ENCODE results near the gene ADRB2. TPM values are rescaled to one million over a fixed set of nuclear protein-coding genes. Genes with fewer than 3 reads are reported as not detected.

ADRB2 gene
- total and polyA plus RNA-seq, 9 donors: 0.41 to 1.4 (median 0.89) TPM

GRCh38 chr5:148853868-148854267 lies 27.5 kb downstream of the ADRB2 start:
- H3K27ac ChIP-seq (ENCODE audit: low read length): no peak overlapping the region
- peaks cover 13% of the 10 kb centered on the region for H3K4me1 ChIP-seq (ENCODE audit: control insufficient read depth, insufficient read depth, low read length)

GRCh38 chr5:148855249-148856008 lies 29.0 kb downstream of the ADRB2 start:
- no peaks in the 10 kb centered on the region for H3K36me3 ChIP-seq (ENCODE audit: control insufficient read depth, insufficient read depth, low read length)
- WGBS (ENCODE audit: insufficient coverage): 51% methylated on average over 2 of the region's 5 CpGs
- H3K27ac ChIP-seq (ENCODE audit: low read length): no peak overlapping the region
- H3K4me1 ChIP-seq (ENCODE audit: control insufficient read depth, insufficient read depth, low read length): peaks cover 13% of the 10 kb centered on the region
- H3K27me3 ChIP-seq (ENCODE audit: control insufficient read depth, insufficient read depth, low read length): peaks cover 3% of the 10 kb centered on the region
- H3K4me3 ChIP-seq (ENCODE audit: low read length): no peak overlapping the region
- no peak for DNase-seq
- H3K9me3 ChIP-seq (replicated peaks; ENCODE audit: control insufficient read depth, low read depth, low read length): no peaks in the 10 kb centered on the region

More at GRCh38 chr5:148853868-148854267, 27.5 kb downstream of the ADRB2 start:
- Histone ChIP-seq H3K36me3 (ENCODE audit: control insufficient read depth, insufficient read depth, low read length) (no peaks in the 10 kb centered on the region), H3K9me3 (replicated peaks; ENCODE audit: control insufficient read depth, low read depth, low read length) (no peaks in the 10 kb centered on the region), H3K4me3 (ENCODE audit: low read length) (no peak overlapping the region), H3K27me3 (ENCODE audit: control insufficient read depth, insufficient read depth, low read length) (peaks cover 3% of the 10 kb centered on the region)
- no peak for DNase-seq
- 83% methylated on average over 1 of the region's 2 CpGs for WGBS (ENCODE audit: insufficient coverage)

- Histone ChIP-seq H3K36me3 (ENCODE audit: control insufficient read depth, insufficient read depth, low read length) (no peaks in the 10 kb centered on the region), H3K4me1 (ENCODE audit: control insufficient read depth, insufficient read depth, low read length) (peaks cover 13% of the 10 kb centered on the region), H3K27ac (ENCODE audit: low read length) (no peak overlapping the region), H3K27me3 (ENCODE audit: control insufficient read depth, insufficient read depth, low read length) (peaks cover 3% of the 10 kb centered on the region), H3K9me3 (replicated peaks; ENCODE audit: control insufficient read depth, low read depth, low read length) (no peaks in the 10 kb centered on the region), H3K4me3 (ENCODE audit: low read length) (no peak overlapping the region)
- no CpG with 5 or more reads among the region's 2 CpGs for WGBS (ENCODE audit: insufficient coverage)
- DNase-seq: no peak
Measured at GRCh38 chr5:148856009-148856367, 29.6 kb downstream of the ADRB2 start.

- Histone ChIP-seq H3K4me1 (ENCODE audit: control insufficient read depth, insufficient read depth, low read length) (peaks cover 13% of the 10 kb centered on the region), H3K27ac (ENCODE audit: low read length) (no peak overlapping the region)
Measured at GRCh38 chr5:148856424-148856823, 30.0 kb downstream of the ADRB2 start.

GRCh38 chr5:148857474-148857873 lies 31.1 kb downstream of the ADRB2 start:
- no peak overlapping the region for H3K4me3 ChIP-seq (ENCODE audit: low read length)
- H3K27ac ChIP-seq (ENCODE audit: low read length): no peak overlapping the region
- H3K4me1 ChIP-seq (ENCODE audit: control insufficient read depth, insufficient read depth, low read length): peaks cover 13% of the 10 kb centered on the region
- no peak for DNase-seq
- no peaks in the 10 kb centered on the region for H3K36me3 ChIP-seq (ENCODE audit: control insufficient read depth, insufficient read depth, low read length)
- 74% methylated on average over 2 of the region's 2 CpGs for WGBS (ENCODE audit: insufficient coverage)
- H3K27me3 ChIP-seq (ENCODE audit: control insufficient read depth, insufficient read depth, low read length): no peaks in the 10 kb centered on the region
- no peaks in the 10 kb centered on the region for H3K9me3 ChIP-seq (replicated peaks; ENCODE audit: control insufficient read depth, low read depth, low read length)

More at GRCh38 chr5:148856424-148856823, 30.0 kb downstream of the ADRB2 start:
- Histone ChIP-seq H3K9me3 (replicated peaks; ENCODE audit: control insufficient read depth, low read depth, low read length) (no peaks in the 10 kb centered on the region), H3K27me3 (ENCODE audit: control insufficient read depth, insufficient read depth, low read length) (peaks cover under 1% of the 10 kb centered on the region), H3K36me3 (ENCODE audit: control insufficient read depth, insufficient read depth, low read length) (no peaks in the 10 kb centered on the region), H3K4me3 (ENCODE audit: low read length) (no peak overlapping the region)
- no peak for DNase-seq
- 100% methylated on average over 1 of the region's 1 CpG for WGBS (ENCODE audit: insufficient coverage)

- Histone ChIP-seq H3K9me3 (replicated peaks; ENCODE audit: control insufficient read depth, low read depth, low read length) (no peaks in the 10 kb centered on the region), H3K27me3 (ENCODE audit: control insufficient read depth, insufficient read depth, low read length) (no peaks in the 10 kb centered on the region), H3K4me1 (ENCODE audit: control insufficient read depth, insufficient read depth, low read length) (peaks cover 13% of the 10 kb centered on the region), H3K4me3 (ENCODE audit: low read length) (no peak overlapping the region), H3K27ac (ENCODE audit: low read length) (no peak overlapping the region), H3K36me3 (ENCODE audit: control insufficient read depth, insufficient read depth, low read length) (no peaks in the 10 kb centered on the region)
- 56% methylated on average over 1 of the region's 2 CpGs for WGBS (ENCODE audit: insufficient coverage)
- no peak for DNase-seq
Measured at GRCh38 chr5:148858106-148858505, 31.7 kb downstream of the ADRB2 start.

GRCh38 chr5:148858547-148858946 lies 32.1 kb downstream of the ADRB2 start:
- 33% methylated on average over 4 of the region's 6 CpGs for WGBS (ENCODE audit: insufficient coverage)
- DNase-seq: peak; percentile 39
- Histone ChIP-seq H3K36me3 (ENCODE audit: control insufficient read depth, insufficient read depth, low read length) (no peaks in the 10 kb centered on the region), H3K27me3 (ENCODE audit: control insufficient read depth, insufficient read depth, low read length) (no peaks in the 10 kb centered on the region), H3K4me1 (ENCODE audit: control insufficient read depth, insufficient read depth, low read length) (peaks cover 13% of the 10 kb centered on the region), H3K9me3 (replicated peaks; ENCODE audit: control insufficient read depth, low read depth, low read length) (no peaks in the 10 kb centered on the region), H3K27ac (ENCODE audit: low read length) (no peak overlapping the region), H3K4me3 (ENCODE audit: low read length) (no peak overlapping the region)

- Histone ChIP-seq H3K36me3 (ENCODE audit: control insufficient read depth, insufficient read depth, low read length) (no peaks in the 10 kb centered on the region), H3K4me1 (ENCODE audit: control insufficient read depth, insufficient read depth, low read length) (peaks cover 15% of the 10 kb centered on the region), H3K9me3 (replicated peaks; ENCODE audit: control insufficient read depth, low read depth, low read length) (no peaks in the 10 kb centered on the region), H3K27ac (ENCODE audit: low read length) (no peak overlapping the region), H3K27me3 (ENCODE audit: control insufficient read depth, insufficient read depth, low read length) (no peaks in the 10 kb centered on the region), H3K4me3 (ENCODE audit: low read length) (no peak overlapping the region)
- WGBS (ENCODE audit: insufficient coverage): no CpG with 5 or more reads among the region's 2 CpGs
- no peak for DNase-seq
Measured at GRCh38 chr5:148859703-148860102, 33.3 kb downstream of the ADRB2 start.

GRCh38 chr5:148860599-148860998 lies 34.2 kb downstream of the ADRB2 start:
- DNase-seq: no peak
- H3K9me3 ChIP-seq (replicated peaks; ENCODE audit: control insufficient read depth, low read depth, low read length): no peaks in the 10 kb centered on the region
- no peaks in the 10 kb centered on the region for H3K27me3 ChIP-seq (ENCODE audit: control insufficient read depth, insufficient read depth, low read length)
- no CpG with 5 or more reads among the region's 5 CpGs for WGBS (ENCODE audit: insufficient coverage)
- no peak overlapping the region for H3K4me3 ChIP-seq (ENCODE audit: low read length)
- no peak overlapping the region for H3K27ac ChIP-seq (ENCODE audit: low read length)
- H3K4me1 ChIP-seq (ENCODE audit: control insufficient read depth, insufficient read depth, low read length): peaks cover 11% of the 10 kb centered on the region
- H3K36me3 ChIP-seq (ENCODE audit: control insufficient read depth, insufficient read depth, low read length): no peaks in the 10 kb centered on the region

- WGBS (ENCODE audit: insufficient coverage): no CpG with 5 or more reads among the region's 2 CpGs
- Histone ChIP-seq H3K36me3 (ENCODE audit: control insufficient read depth, insufficient read depth, low read length) (no peaks in the 10 kb centered on the region), H3K4me1 (ENCODE audit: control insufficient read depth, insufficient read depth, low read length) (peaks cover 7% of the 10 kb centered on the region), H3K4me3 (ENCODE audit: low read length) (no peak overlapping the region), H3K27me3 (ENCODE audit: control insufficient read depth, insufficient read depth, low read length) (no peaks in the 10 kb centered on the region), H3K27ac (ENCODE audit: low read length) (no peak overlapping the region), H3K9me3 (replicated peaks; ENCODE audit: control insufficient read depth, low read depth, low read length) (no peaks in the 10 kb centered on the region)
- no peak for DNase-seq
Measured at GRCh38 chr5:148861088-148861487, 34.7 kb downstream of the ADRB2 start.
